Type B pancreatic cell (in vitro differentiated cells): Measurements from ENCODE around the gene RAI1. TPM values are rescaled to one million over a fixed set of nuclear protein-coding genes. Genes with fewer than 3 reads are reported as not detected.

Experiments used
- DNase-seq: peaks from one replicate; pipeline ENCODE4 v3.0.0; 2021; ENCODE audit warnings: mixed read lengths; ENCODE audit not compliant: unreplicated experiment; ENCODE audit errors: extremely low spot score
- H3K27ac Mint-ChIP-seq: 2 replicates; pipeline ENCODE4 v1.8.0; 2021; ENCODE audit warnings: mild to moderate bottlenecking, mixed read lengths
- H3K27me3 Mint-ChIP-seq: 2 replicates; pipeline ENCODE4 v1.8.0; 2021; ENCODE audit warnings: mixed read lengths
- H3K36me3 Mint-ChIP-seq: 2 replicates; pipeline ENCODE4 v1.8.0; 2021; ENCODE audit warnings: mixed read lengths
- H3K4me1 Mint-ChIP-seq: one replicate; pipeline ENCODE4 v1.8.0; 2021; ENCODE audit warnings: mixed read lengths; ENCODE audit not compliant: unreplicated experiment
- H3K4me3 Mint-ChIP-seq: 2 replicates; pipeline ENCODE4 v1.8.0; 2021; ENCODE audit warnings: mild to moderate bottlenecking, mixed read lengths
- H3K9me3 Mint-ChIP-seq: 2 replicates; pipeline ENCODE4 v1.8.0; 2021; ENCODE audit warnings: mixed read lengths
- total RNA-seq: library from RNA; stranded (reverse); gene quantifications from 2 replicates; pipeline ENCODE4 v1.2.1, GENCODE V29; 2021; ENCODE audit warnings: low replicate concordance
- TF ChIP-seq, protein P1 (sequence below): fragments of 200-600 bp; sonication (generic); conservative IDR thresholded peaks from 2 replicates; pipeline ENCODE4 v1.5.0; 2021; ENCODE audit warnings: antibody characterized with exemption, mild to moderate bottlenecking

The RAI1 gene
- total RNA-seq, 1 donor from 2014 or later: 61.1 TPM

DNA sequence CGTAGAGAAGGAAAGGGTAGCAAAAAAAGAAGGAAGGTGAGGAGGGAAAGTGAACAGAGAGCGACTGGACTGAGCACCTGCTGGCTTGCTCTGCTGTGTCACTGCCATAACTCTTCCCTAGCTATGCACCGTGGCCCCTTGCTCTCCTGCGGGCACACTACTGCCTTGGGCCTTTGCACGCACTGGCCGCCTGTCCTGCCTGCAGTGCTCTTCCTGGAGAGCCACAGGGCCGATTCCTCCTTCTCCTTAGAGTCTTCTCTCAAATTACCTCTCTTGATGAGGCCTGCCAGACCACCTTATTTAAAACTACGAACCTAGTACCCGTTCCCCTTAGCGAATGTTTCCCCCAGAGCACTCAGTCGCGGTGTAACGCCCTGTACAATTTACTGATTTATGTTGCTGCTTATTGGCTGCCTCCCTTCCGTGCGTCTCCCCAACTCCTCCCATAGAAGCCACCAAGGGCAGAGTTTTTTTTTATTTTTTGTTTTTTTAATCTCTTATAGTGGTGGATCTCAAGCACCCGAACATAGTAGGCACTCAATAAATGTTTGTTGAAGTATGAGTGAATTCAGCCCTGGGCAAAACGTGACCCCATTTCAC is 70.3 kb downstream of the RAI1 start:
- DNase-seq: no peak
- Mint-ChIP-seq H3K9me3 (no peaks in the 10 kb centered on the region), H3K4me3 (peak overlapping the region; percentile 70), H3K27me3 (no peaks in the 10 kb centered on the region), H3K36me3 (no peaks in the 10 kb centered on the region), H3K27ac (peak overlapping the region; percentile 95), H3K4me1 (peaks cover 60% of the 10 kb centered on the region)
- TF ChIP-seq, protein P1, sequence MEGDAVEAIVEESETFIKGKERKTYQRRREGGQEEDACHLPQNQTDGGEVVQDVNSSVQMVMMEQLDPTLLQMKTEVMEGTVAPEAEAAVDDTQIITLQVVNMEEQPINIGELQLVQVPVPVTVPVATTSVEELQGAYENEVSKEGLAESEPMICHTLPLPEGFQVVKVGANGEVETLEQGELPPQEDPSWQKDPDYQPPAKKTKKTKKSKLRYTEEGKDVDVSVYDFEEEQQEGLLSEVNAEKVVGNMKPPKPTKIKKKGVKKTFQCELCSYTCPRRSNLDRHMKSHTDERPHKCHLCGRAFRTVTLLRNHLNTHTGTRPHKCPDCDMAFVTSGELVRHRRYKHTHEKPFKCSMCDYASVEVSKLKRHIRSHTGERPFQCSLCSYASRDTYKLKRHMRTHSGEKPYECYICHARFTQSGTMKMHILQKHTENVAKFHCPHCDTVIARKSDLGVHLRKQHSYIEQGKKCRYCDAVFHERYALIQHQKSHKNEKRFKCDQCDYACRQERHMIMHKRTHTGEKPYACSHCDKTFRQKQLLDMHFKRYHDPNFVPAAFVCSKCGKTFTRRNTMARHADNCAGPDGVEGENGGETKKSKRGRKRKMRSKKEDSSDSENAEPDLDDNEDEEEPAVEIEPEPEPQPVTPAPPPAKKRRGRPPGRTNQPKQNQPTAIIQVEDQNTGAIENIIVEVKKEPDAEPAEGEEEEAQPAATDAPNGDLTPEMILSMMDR: no peak

DNA sequence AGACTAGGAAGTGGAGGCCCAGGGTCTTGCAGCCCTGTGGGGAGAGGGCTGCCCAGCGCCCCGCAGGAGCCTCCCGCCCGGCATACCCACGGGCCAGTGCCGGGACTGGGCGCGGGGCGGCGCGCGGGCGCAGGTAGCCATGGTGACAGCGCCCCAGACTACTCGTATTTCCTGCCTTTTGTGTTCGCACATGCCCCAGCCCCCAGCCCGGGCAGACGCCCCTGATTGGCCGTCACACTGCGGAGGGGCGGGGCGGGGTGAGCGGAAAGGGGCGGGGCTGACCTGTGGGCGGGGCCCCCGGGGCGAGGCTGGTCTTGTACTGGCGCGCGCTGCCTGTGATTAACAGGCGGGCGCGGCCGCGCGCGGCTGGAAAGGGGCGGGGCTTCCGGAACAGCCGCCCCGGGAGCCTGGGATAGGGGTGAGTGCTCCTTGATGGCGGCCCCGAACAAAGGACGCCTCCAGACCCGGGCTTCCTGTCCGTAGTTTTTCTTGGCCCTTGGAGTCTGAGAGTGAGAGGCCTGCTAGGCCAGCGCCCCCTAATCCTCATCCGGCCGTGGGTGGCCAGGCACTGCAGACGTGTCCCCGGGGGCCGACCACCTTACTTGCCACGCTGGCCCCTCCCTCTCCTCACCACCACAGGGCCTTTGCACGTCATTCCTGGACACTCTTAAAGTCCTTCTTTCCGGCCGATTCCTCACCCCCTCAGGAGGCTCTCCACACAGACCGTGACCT is 71.0 kb downstream of the RAI1 start:
- no peaks in the 10 kb centered on the region for H3K27me3 Mint-ChIP-seq
- H3K27ac Mint-ChIP-seq: peak overlapping the region; percentile 95
- H3K9me3 Mint-ChIP-seq: no peaks in the 10 kb centered on the region
- TF ChIP-seq, protein P1: peak; percentile 22
- H3K4me1 Mint-ChIP-seq: peaks cover 62% of the 10 kb centered on the region
- peak; percentile 98 for DNase-seq
- no peaks in the 10 kb centered on the region for H3K36me3 Mint-ChIP-seq
- H3K4me3 Mint-ChIP-seq: peak overlapping the region; percentile 86

DNA sequence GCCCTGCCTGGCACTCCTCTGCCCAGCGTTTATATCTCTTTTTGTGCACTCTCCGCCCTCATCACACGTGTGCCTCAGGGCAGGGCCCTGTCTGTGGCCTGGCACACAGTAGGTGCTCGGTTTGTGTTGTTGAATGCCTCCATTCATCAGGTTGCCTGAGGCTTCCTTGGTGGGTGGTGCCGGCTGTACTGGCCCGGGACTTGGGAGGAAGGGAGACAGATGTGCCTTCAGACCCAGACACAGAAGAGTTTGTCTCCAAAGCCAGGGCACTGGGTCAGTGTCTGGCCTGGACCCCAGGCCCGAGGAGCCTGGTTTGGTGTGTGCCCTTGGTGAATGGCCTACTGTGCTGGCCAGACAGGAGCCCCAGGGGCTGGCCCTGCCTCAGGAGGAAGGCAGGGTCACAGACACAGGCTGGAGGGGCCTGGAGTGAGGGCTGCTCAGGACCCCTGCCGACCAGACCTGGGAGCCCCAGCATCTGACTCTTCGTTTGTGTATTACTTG is 71.6 kb downstream of the RAI1 start:
- peak overlapping the region; percentile 86 for H3K4me3 Mint-ChIP-seq
- peak overlapping the region; percentile 86 for H3K27ac Mint-ChIP-seq
- no peaks in the 10 kb centered on the region for H3K36me3 Mint-ChIP-seq
- H3K4me1 Mint-ChIP-seq: peaks cover 64% of the 10 kb centered on the region
- no peak for DNase-seq
- H3K27me3 Mint-ChIP-seq: no peaks in the 10 kb centered on the region
- no peaks in the 10 kb centered on the region for H3K9me3 Mint-ChIP-seq
- TF ChIP-seq, protein P1: no peak

DNA sequence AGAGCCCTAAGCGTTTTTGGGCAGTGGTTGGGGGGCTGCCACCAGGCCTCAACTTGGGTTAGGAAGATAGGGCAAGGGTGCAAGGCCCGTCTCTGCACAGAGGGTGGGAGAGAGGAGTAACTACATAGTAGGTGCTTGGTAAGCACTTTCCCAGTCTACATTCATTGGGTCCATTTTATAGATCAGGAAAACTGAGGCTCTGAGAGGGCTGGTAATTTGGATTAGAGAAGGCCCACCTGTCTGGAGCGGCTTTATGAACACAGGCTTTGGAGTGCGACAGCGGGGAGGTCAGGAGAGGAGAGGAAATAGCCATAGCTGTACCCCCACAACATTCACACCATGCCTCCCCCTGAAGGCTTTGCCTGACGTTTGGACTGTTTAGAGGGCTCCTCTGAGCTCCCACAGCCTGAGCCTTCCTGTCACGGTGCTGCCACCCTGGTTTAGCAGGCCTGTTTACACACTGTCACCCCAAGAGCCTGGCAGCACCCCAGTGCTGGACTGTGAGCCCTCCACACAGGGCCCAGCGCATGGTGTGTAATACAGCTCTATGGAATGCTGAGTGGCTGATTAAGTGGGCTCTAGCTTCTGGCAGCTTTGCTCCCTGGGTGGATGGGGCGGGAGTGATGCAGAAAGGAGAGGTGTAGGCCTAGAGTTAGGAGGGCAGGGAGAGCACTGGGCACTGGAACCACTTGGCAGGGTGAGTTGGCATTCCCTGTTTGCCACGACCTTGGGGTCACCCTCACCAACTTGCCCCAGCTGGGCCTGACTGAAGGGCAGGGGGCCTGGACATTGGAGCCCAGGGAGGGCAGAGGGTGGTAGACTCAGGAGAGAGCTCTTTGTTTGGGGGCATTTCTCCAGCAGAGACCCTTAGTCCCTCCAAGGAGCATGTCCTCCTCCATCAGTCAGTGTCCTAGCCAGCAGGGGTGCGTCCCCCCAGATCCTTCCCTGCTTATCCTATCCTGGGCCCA is 73.7 kb downstream of the RAI1 start:
- TF ChIP-seq, protein P1: no peak
- peaks cover 64% of the 10 kb centered on the region for H3K4me1 Mint-ChIP-seq
- H3K27me3 Mint-ChIP-seq: no peaks in the 10 kb centered on the region
- no peak overlapping the region for H3K4me3 Mint-ChIP-seq
- H3K9me3 Mint-ChIP-seq: no peaks in the 10 kb centered on the region
- no peak overlapping the region for H3K27ac Mint-ChIP-seq
- H3K36me3 Mint-ChIP-seq: peaks cover 3% of the 10 kb centered on the region
- no peak for DNase-seq

DNA sequence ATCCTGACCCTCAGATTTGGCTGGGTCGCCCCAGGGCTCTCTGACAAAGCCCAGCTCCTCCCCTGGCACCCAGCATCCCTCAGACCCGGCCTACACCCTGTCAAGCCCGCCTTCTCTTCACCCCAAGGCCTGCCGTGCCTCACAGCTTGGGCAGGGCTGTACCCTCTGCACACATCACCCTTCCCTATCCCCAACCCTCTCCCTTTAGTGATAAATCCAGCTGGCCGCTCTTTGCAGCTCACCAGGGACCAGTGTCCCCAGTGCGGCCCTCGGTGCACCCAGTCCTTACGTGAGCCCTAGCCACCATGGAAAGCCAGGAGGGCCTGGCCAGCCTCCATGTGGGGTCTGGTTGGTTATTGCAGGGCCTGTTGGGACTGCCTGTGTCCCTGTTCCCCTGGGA is 74.5 kb downstream of the RAI1 start:
- Mint-ChIP-seq H3K9me3 (no peaks in the 10 kb centered on the region), H3K4me1 (peaks cover 60% of the 10 kb centered on the region), H3K4me3 (no peak overlapping the region), H3K27ac (no peak overlapping the region), H3K36me3 (peaks cover 3% of the 10 kb centered on the region), H3K27me3 (no peaks in the 10 kb centered on the region)
- no peak for DNase-seq
- TF ChIP-seq, protein P1: no peak
